Measurements from ENCODE around the gene GK. TPM values are rescaled to one million over a fixed set of nuclear protein-coding genes. Genes with fewer than 3 reads are reported as not detected.

The GK gene
- total and polyA plus RNA-seq, 3 donors from 2014 or later, result 3.3 to 10.5 (median 5.0) TPM

DNA sequence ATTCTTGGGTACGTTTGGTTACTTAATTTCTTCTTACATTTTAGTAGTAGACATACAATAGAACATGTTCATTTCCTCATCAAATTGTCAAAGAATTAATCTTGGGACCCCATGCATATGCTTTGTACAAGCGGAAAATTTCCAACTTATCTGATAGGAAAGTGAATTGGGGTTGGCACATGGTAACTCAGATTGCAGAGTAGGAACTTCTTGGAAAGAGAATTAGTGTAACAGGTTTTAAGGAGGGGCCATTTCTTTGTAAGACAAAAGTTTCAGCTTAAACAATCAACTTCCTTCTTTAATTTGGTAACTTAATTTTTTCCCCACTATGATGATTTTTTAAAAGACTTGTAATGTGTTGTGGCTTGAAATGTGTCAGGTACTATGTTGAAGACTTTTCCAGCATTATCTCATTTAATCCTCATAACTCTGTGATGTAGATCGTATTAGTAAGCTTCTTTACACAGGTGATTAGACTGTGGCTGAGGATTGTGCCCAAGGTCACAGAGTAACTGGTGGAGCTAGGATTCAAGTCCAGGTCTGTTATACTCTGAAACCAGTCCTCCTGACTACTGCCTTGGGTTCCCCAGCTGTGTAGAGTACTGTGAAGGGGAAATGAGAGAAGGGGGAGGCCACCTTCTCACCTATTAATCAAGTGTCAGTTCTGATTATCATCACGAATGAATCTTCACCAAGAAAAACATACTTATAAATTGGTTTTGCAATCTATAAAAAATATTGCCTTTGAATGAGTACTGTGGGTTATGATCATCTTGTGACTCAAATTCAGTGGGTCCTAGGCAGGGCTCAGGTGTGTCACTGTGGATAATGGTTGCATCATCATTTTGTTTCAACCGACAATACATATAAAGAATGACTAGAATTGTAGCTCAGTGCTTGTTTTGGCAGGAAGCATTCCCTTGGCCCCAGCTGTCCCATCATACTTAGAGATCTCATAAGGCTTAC, 4.3 kb downstream of the GK start:
- TF ChIP-seq, protein P1, sequence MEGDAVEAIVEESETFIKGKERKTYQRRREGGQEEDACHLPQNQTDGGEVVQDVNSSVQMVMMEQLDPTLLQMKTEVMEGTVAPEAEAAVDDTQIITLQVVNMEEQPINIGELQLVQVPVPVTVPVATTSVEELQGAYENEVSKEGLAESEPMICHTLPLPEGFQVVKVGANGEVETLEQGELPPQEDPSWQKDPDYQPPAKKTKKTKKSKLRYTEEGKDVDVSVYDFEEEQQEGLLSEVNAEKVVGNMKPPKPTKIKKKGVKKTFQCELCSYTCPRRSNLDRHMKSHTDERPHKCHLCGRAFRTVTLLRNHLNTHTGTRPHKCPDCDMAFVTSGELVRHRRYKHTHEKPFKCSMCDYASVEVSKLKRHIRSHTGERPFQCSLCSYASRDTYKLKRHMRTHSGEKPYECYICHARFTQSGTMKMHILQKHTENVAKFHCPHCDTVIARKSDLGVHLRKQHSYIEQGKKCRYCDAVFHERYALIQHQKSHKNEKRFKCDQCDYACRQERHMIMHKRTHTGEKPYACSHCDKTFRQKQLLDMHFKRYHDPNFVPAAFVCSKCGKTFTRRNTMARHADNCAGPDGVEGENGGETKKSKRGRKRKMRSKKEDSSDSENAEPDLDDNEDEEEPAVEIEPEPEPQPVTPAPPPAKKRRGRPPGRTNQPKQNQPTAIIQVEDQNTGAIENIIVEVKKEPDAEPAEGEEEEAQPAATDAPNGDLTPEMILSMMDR (IDR thresholded peaks at IDR 0.05), result no peak
- TF ChIP-seq POLR2A (IDR thresholded peaks at IDR 0.05), result no peak
- DNase-seq, result no peak
- H3K36me3 ChIP-seq (ENCODE audit: low read depth, missing control alignments), result no peaks in the 10 kb centered on the region
- H3K4me1 ChIP-seq, result no peaks in the 10 kb centered on the region
- intact Hi-C loops (cut with DNase I; ENCODE audit: low total_unique reads), result no loop called here
- no peaks in the 10 kb centered on the region for H3K9me3 ChIP-seq
- no peak overlapping the region for H3K27ac ChIP-seq
- H3K4me3 ChIP-seq, result no peak overlapping the region
- no peaks in the 10 kb centered on the region for H3K27me3 ChIP-seq
- WGBS, 2 donors, result 90 to 91% methylated on average over 5 of the region's 5 CpGs

DNA sequence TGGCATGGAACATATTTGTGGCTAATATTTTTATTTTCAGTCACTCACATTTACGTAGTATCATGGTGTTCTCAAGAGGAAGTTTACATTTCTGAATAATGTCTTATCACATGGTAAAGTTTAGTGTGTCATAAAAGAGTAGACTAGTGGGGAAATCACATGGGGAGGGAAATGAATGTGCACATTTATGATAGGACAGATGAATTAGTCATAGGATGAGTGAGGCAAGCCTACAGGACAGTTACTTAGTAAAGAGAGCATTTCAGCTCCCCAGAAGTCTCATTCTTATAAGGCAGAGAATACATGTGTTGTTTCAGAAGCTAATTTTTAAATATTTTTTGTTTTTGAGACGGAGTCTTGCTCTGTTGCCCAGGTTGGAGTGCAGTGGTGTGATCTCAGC, 6.2 kb downstream of the GK start:
- Histone ChIP-seq H3K9me3 (no peaks in the 10 kb centered on the region), H3K36me3 (ENCODE audit: low read depth, missing control alignments) (no peaks in the 10 kb centered on the region), H3K4me1 (no peaks in the 10 kb centered on the region), H3K4me3 (no peak overlapping the region), H3K27me3 (no peaks in the 10 kb centered on the region), H3K27ac (no peak overlapping the region)
- intact Hi-C loops (cut with DNase I; ENCODE audit: low total_unique reads), result no loop called here
- no peak for DNase-seq
- TF ChIP-seq, protein P1 (IDR thresholded peaks at IDR 0.05), result no peak
- no peak for TF ChIP-seq POLR2A (IDR thresholded peaks at IDR 0.05)
- 90 to 94% methylated on average over 2 of the region's 2 CpGs for WGBS, 2 donors

DNA sequence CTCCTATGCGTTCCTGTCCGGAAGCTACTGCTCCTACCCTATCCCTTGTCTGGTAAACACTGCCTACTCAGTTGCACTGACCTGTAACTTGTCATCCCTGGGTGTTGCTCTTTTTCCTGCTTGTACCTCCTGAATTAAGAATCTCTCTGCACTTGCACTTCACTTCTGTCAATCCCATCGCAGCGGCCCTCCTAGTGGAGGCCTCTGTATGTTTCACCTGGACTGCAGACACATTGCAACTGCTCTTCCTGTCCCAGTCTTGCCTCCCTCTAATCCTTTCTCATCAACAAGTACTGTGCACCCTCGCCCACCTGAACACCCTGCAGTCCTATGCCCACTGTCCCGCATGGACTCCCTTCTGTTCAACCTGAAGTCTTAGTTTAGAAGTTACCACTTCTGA, 8.0 kb downstream of the GK start:
- TF ChIP-seq, protein P1 (IDR thresholded peaks at IDR 0.05), result no peak
- TF ChIP-seq POLR2A (IDR thresholded peaks at IDR 0.05), result no peak
- Histone ChIP-seq H3K36me3 (ENCODE audit: low read depth, missing control alignments) (no peaks in the 10 kb centered on the region), H3K4me3 (no peak overlapping the region), H3K4me1 (no peaks in the 10 kb centered on the region), H3K27ac (no peak overlapping the region), H3K27me3 (no peaks in the 10 kb centered on the region), H3K9me3 (no peaks in the 10 kb centered on the region)
- intact Hi-C loops (cut with DNase I; ENCODE audit: low total_unique reads), result no loop called here
- no peak for DNase-seq
- 90 to 96% methylated on average over 6 of the region's 6 CpGs for WGBS, 2 donors

DNA sequence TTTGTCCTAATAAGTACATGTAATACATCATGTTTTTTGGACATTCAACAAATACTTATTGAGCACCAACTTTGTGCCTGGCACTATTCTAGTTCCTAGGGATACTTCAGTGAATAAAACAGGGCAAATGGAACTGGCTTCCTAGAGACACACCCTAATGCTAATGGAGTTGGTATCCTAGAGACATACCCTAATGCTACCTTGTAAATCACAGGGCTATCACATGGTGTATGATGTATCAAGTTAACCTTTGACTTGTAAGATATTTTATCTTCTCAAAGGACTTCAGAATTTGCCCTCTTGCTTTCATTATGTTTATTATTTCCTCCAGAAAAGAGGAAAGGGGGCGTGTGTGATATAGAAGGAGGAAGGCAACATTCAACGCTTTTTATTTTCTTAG, 10.1 kb downstream of the GK start:
- no peak overlapping the region for H3K27ac ChIP-seq
- TF ChIP-seq, protein P1 (IDR thresholded peaks at IDR 0.05), result no peak
- no peak for TF ChIP-seq POLR2A (IDR thresholded peaks at IDR 0.05)
- H3K4me1 ChIP-seq, result no peaks in the 10 kb centered on the region
- intact Hi-C loops (cut with DNase I; ENCODE audit: low total_unique reads), result no loop called here
- no peaks in the 10 kb centered on the region for H3K36me3 ChIP-seq (ENCODE audit: low read depth, missing control alignments)
- 81 to 90% methylated on average over 2 of the region's 2 CpGs for WGBS, 2 donors
- no peak for DNase-seq
- H3K9me3 ChIP-seq, result no peaks in the 10 kb centered on the region
- H3K4me3 ChIP-seq, result no peak overlapping the region
- H3K27me3 ChIP-seq, result no peaks in the 10 kb centered on the region

DNA sequence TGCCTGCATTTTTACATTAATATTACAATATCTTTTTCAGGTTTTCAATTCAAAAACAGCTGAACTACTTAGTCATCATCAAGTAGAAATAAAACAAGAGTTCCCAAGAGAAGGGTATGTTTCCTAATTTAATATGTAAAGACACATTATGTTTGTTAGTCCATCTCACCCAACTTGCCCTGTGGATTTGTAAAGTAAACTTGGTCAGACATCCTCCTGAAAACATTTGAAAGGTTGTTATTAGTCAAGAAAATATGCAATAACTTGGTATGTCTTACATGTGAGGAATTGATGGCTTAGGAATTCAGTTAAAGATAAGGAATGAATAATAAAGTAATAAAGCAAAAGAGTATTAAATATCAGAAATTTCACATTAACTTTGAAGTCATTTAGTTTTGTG, 12.2 kb downstream of the GK start:
- no peak for DNase-seq
- Histone ChIP-seq H3K36me3 (ENCODE audit: low read depth, missing control alignments) (no peaks in the 10 kb centered on the region), H3K27ac (no peak overlapping the region), H3K27me3 (no peaks in the 10 kb centered on the region), H3K9me3 (no peaks in the 10 kb centered on the region), H3K4me3 (no peak overlapping the region), H3K4me1 (no peaks in the 10 kb centered on the region)
- intact Hi-C loops (cut with DNase I; ENCODE audit: low total_unique reads), result no loop called here
- TF ChIP-seq POLR2A (IDR thresholded peaks at IDR 0.05), result no peak
- TF ChIP-seq, protein P1 (IDR thresholded peaks at IDR 0.05), result no peak

All from testis (tissue), 3 donors.